Measurements from ENCODE around the gene THAP7. TPM values are rescaled to one million over a fixed set of nuclear protein-coding genes. Genes with fewer than 3 reads are reported as not detected.

THAP7 gene
- total RNA-seq, 2 experiments from 2014 or later = 20.4 to 21.2 TPM

- Mint-ChIP-seq H3K9me3 (peaks cover 11% of the 10 kb centered on the region), H3K4me1 (ENCODE audit: low read depth) (peaks cover 41% of the 10 kb centered on the region), H3K4me3 (peak overlapping the region; percentile 97), H3K27ac (peak overlapping the region; percentile 85), H3K27me3 (ENCODE audit: low read depth) (no peaks in the 10 kb centered on the region), H3K36me3 (ENCODE audit: low read depth) (peaks cover 15% of the 10 kb centered on the region)
- CTCF ChIA-PET = interaction anchor here (0.5 to 1.1 kb wide), 6 partner anchors 9 to 25 kb away, joined by 3 to 4 read pairs (median 3); no protein-coding TSS in a partner anchor
- DNase-seq = no peak
- intact Hi-C loops (cut with micrococcal nuclease) = loop anchor here (1.0 to 2.0 kb wide), 4 partner anchors 19 to 124 kb away; partner anchors contain the start of genes CRKL and PI4KA
Observed at GRCh38 chr22:20982563-20982882, 19.4 kb downstream of the THAP7 start.

- intact Hi-C loops (cut with micrococcal nuclease) = loop anchor here (1.0 to 2.0 kb wide), 4 partner anchors 19 to 124 kb away; partner anchors contain the start of genes CRKL and PI4KA
- peaks cover 41% of the 10 kb centered on the region for H3K4me1 Mint-ChIP-seq (ENCODE audit: low read depth)
Observed at GRCh38 chr22:20981787-20982562, 19.9 kb downstream of the THAP7 start, which contains the start of gene LZTR1. Gene LZTR1, plus strand, starts transcription at chr22:20982297. Its CDS starts 75 bp downstream, at chr22:20982372.

GRCh38 chr22:20980938-20981722 is 20.8 kb downstream of the THAP7 start:
- intact Hi-C loops (cut with micrococcal nuclease) = no loop called here
- no peak for DNase-seq
- H3K4me3 Mint-ChIP-seq = peak overlapping the region; percentile 97
- H3K27me3 Mint-ChIP-seq (ENCODE audit: low read depth) = no peaks in the 10 kb centered on the region
- peak overlapping the region; percentile 87 for H3K27ac Mint-ChIP-seq
- peaks cover 41% of the 10 kb centered on the region for H3K4me1 Mint-ChIP-seq (ENCODE audit: low read depth)
- H3K9me3 Mint-ChIP-seq = peaks cover 11% of the 10 kb centered on the region
- CTCF ChIA-PET = interaction anchor here (0.9 to 1.1 kb wide), 4 partner anchors 18 to 27 kb away, joined by 3 to 4 read pairs (median 3); no protein-coding TSS in a partner anchor
- H3K36me3 Mint-ChIP-seq (ENCODE audit: low read depth) = peaks cover 8% of the 10 kb centered on the region

More at GRCh38 chr22:20981787-20982562, 19.9 kb downstream of the THAP7 start, which contains the start of gene LZTR1:
- DNase-seq = peak; percentile 80
- Mint-ChIP-seq H3K36me3 (ENCODE audit: low read depth) (peaks cover 13% of the 10 kb centered on the region), H3K4me3 (peak within 1 kb of the TSS; percentile 97), H3K27ac (peak within 1 kb of the TSS; percentile 87), H3K27me3 (ENCODE audit: low read depth) (no peaks in the 10 kb centered on the region), H3K9me3 (peaks cover 11% of the 10 kb centered on the region)
- CTCF ChIA-PET = interaction anchor here (0.5 to 1.1 kb wide), 7 partner anchors 9 to 26 kb away, joined by 3 to 4 read pairs (median 3); no protein-coding TSS in a partner anchor

- no peaks in the 10 kb centered on the region for H3K27me3 Mint-ChIP-seq (ENCODE audit: low read depth)
- H3K27ac Mint-ChIP-seq = no peak overlapping the region
- peaks cover 8% of the 10 kb centered on the region for H3K36me3 Mint-ChIP-seq (ENCODE audit: low read depth)
- CTCF ChIA-PET = interaction anchor here (1.5 kb wide), 1 partner anchor 41 kb away, joined by 4 read pairs; no protein-coding TSS in a partner anchor
- intact Hi-C loops (cut with micrococcal nuclease) = no loop called here
- H3K4me1 Mint-ChIP-seq (ENCODE audit: low read depth) = peaks cover 41% of the 10 kb centered on the region
- peak overlapping the region; percentile 97 for H3K4me3 Mint-ChIP-seq
- DNase-seq = no peak
- peaks cover 11% of the 10 kb centered on the region for H3K9me3 Mint-ChIP-seq
Observed at GRCh38 chr22:20980523-20980922, 21.4 kb downstream of the THAP7 start.

- peak overlapping the region; percentile 13 for H3K4me3 Mint-ChIP-seq
- H3K9me3 Mint-ChIP-seq = peaks cover 11% of the 10 kb centered on the region
- H3K36me3 Mint-ChIP-seq (ENCODE audit: low read depth) = peaks cover 8% of the 10 kb centered on the region
- peak overlapping the region; percentile 68 for H3K27ac Mint-ChIP-seq
- no peaks in the 10 kb centered on the region for H3K27me3 Mint-ChIP-seq (ENCODE audit: low read depth)
- intact Hi-C loops (cut with micrococcal nuclease) = no loop called here
- peaks cover 41% of the 10 kb centered on the region for H3K4me1 Mint-ChIP-seq (ENCODE audit: low read depth)
- CTCF ChIA-PET = interaction anchor here (0.7 to 1.5 kb wide), 2 partner anchors 41 to 123 kb away, joined by 3 to 4 read pairs; no protein-coding TSS in a partner anchor
- DNase-seq = no peak
Observed at GRCh38 chr22:20979940-20980453, 21.9 kb downstream of the THAP7 start.

GRCh38 chr22:20979243-20979809 is 22.6 kb downstream of the THAP7 start:
- peak overlapping the region; percentile 63 for H3K27ac Mint-ChIP-seq

GRCh38 chr22:20978419-20978818 is 23.5 kb downstream of the THAP7 start:
- CTCF ChIA-PET = interaction anchor here (0.6 kb wide), 2 partner anchors 103 to 129 kb away, joined by 3 read pairs; no protein-coding TSS in a partner anchor
- intact Hi-C loops (cut with micrococcal nuclease) = no loop called here
- peaks cover 11% of the 10 kb centered on the region for H3K9me3 Mint-ChIP-seq
- DNase-seq = no peak
- no peaks in the 10 kb centered on the region for H3K27me3 Mint-ChIP-seq (ENCODE audit: low read depth)
- H3K4me3 Mint-ChIP-seq = no peak overlapping the region
- H3K4me1 Mint-ChIP-seq (ENCODE audit: low read depth) = peaks cover 34% of the 10 kb centered on the region
- peaks cover 2% of the 10 kb centered on the region for H3K36me3 Mint-ChIP-seq (ENCODE audit: low read depth)
- H3K27ac Mint-ChIP-seq = no peak overlapping the region

More at GRCh38 chr22:20979243-20979809, 22.6 kb downstream of the THAP7 start:
- CTCF ChIA-PET = interaction anchor here (0.7 to 1.5 kb wide), 2 partner anchors 42 to 124 kb away, joined by 3 to 4 read pairs; no protein-coding TSS in a partner anchor
- peaks cover 41% of the 10 kb centered on the region for H3K4me1 Mint-ChIP-seq (ENCODE audit: low read depth)
- peak; percentile 77 for DNase-seq
- H3K27me3 Mint-ChIP-seq (ENCODE audit: low read depth) = no peaks in the 10 kb centered on the region
- intact Hi-C loops (cut with micrococcal nuclease) = no loop called here
- peaks cover 11% of the 10 kb centered on the region for H3K9me3 Mint-ChIP-seq
- H3K36me3 Mint-ChIP-seq (ENCODE audit: low read depth) = peaks cover 8% of the 10 kb centered on the region
- peak overlapping the region; percentile 58 for H3K4me3 Mint-ChIP-seq

GRCh38 chr22:20977516-20978170 is 24.3 kb downstream of the THAP7 start:
- intact Hi-C loops (cut with micrococcal nuclease) = no loop called here
- H3K36me3 Mint-ChIP-seq (ENCODE audit: low read depth) = peaks cover 2% of the 10 kb centered on the region

GRCh38 chr22:20977019-20977418 is 24.9 kb downstream of the THAP7 start:
- H3K36me3 Mint-ChIP-seq (ENCODE audit: low read depth) = no peaks in the 10 kb centered on the region
- intact Hi-C loops (cut with micrococcal nuclease) = no loop called here
- peaks cover 11% of the 10 kb centered on the region for H3K9me3 Mint-ChIP-seq
- DNase-seq = no peak
- CTCF ChIA-PET = interaction anchor here (1.4 kb wide), 1 partner anchor 16 kb away, joined by 3 read pairs; no protein-coding TSS in a partner anchor
- no peak overlapping the region for H3K4me3 Mint-ChIP-seq
- no peaks in the 10 kb centered on the region for H3K27me3 Mint-ChIP-seq (ENCODE audit: low read depth)
- peaks cover 27% of the 10 kb centered on the region for H3K4me1 Mint-ChIP-seq (ENCODE audit: low read depth)
- H3K27ac Mint-ChIP-seq = no peak overlapping the region

More at GRCh38 chr22:20977516-20978170, 24.3 kb downstream of the THAP7 start:
- H3K27ac Mint-ChIP-seq = no peak overlapping the region
- H3K9me3 Mint-ChIP-seq = peaks cover 11% of the 10 kb centered on the region
- H3K4me3 Mint-ChIP-seq = no peak overlapping the region
- no peaks in the 10 kb centered on the region for H3K27me3 Mint-ChIP-seq (ENCODE audit: low read depth)
- CTCF ChIA-PET = interaction anchor here (0.6 to 1.4 kb wide), 2 partner anchors 16 to 128 kb away, joined by 3 read pairs; no protein-coding TSS in a partner anchor
- peaks cover 27% of the 10 kb centered on the region for H3K4me1 Mint-ChIP-seq (ENCODE audit: low read depth)
- DNase-seq = no peak

- Mint-ChIP-seq H3K27ac (no peak overlapping the region), H3K27me3 (ENCODE audit: low read depth) (no peaks in the 10 kb centered on the region), H3K4me1 (ENCODE audit: low read depth) (peaks cover 25% of the 10 kb centered on the region), H3K4me3 (no peak overlapping the region), H3K9me3 (peaks cover 11% of the 10 kb centered on the region), H3K36me3 (ENCODE audit: low read depth) (no peaks in the 10 kb centered on the region)
- no peak for DNase-seq
- intact Hi-C loops (cut with micrococcal nuclease) = no loop called here
- CTCF ChIA-PET = no interaction called here
Observed at GRCh38 chr22:20976291-20976877, 25.5 kb downstream of the THAP7 start.

All from activated naive CD4-positive, alpha-beta T cell treated with anti-CD3 and anti-CD28 coated beads for 36 hours (primary cell).